Thyroid gland (tissue), 4 donors: ENCODE data around the gene DCDC1. TPM values are rescaled to one million over a fixed set of nuclear protein-coding genes. Genes with fewer than 3 reads are reported as not detected.

Experiments used
- DNase-seq, 2 donors: peaks; one replicate each; pipeline ENCODE4 v3.0.0-alpha.2; 2019
- H3K27ac ChIP-seq, 3 donors: fragments of 200-600 bp; sonication (generic); 1 replicate in 2 of 3; 2 replicates in 1 of 3; pipeline ENCODE4 v1.5.1; 2016 to 2019; ENCODE audit warnings: mild to moderate bottlenecking in 1 of 3, moderate library complexity in 1 of 3
- H3K27me3 ChIP-seq: fragments of 200-600 bp; sonication (generic); one replicate; pipeline ENCODE4 v1.5.1; 2019
- H3K36me3 ChIP-seq, 2 donors: fragments of 200-600 bp; sonication (generic); one replicate each; pipeline ENCODE4 v1.5.1; 2016 to 2019
- H3K4me1 ChIP-seq, 2 donors: fragments of 200-600 bp; sonication (generic); one replicate each; pipeline ENCODE4 v1.5.1; 2017 to 2019
- H3K4me3 ChIP-seq, 3 donors: fragments of 200-600 bp; sonication (generic); replicated peaks in 1 of 3; 1 replicate in 2 of 3; 2 replicates in 1 of 3; pipeline ENCODE4 v1.5.1; 2016; ENCODE audit warnings: mild to moderate bottlenecking in 1 of 3
- H3K9me3 ChIP-seq: fragments of 200-600 bp; sonication (generic); one replicate; pipeline ENCODE4 v1.5.1; 2017
- POLR2A ChIP-seq, 2 donors: fragments of 450-650 bp; IDR thresholded peaks; one replicate each; pipeline ENCODE4 v1.6.1; 2017; ENCODE audit warnings: antibody characterized with exemption in 2 of 2, mild to moderate bottlenecking in 2 of 2, moderate library complexity in 1 of 2
- WGBS, 2 donors: methylation state at CpG; one replicate each; pipeline ENCODE4 v1.1.5; 2017; 5-methylcytosine and 5-hydroxymethylcytosine counted together
- intact Hi-C: fragments of 100-400 bp; cut with DNase I; formaldehyde crosslinking; loops from one replicate; pipeline ENCODE4 v1.15.1; 2023
- total RNA-seq, 4 donors: library from RNA; depleted of rRNA; stranded (reverse); fragments of >200 nt; gene quantifications; one replicate each; pipeline ENCODE4 v1.2.3, GENCODE V29; 2016
- TF ChIP-seq, protein P1 (sequence below), 6 experiments: fragments of 200-600 bp in 3 of 6; fragments of 450-650 bp in 3 of 6; sonication (generic) in 3 of 6; IDR thresholded peaks; one replicate each; pipeline ENCODE4 v1.5.1; 2016 to 2019; ENCODE audit warnings: antibody characterized with exemption in 6 of 6, mild to moderate bottlenecking in 2 of 6, inconsistent platforms in 1 of 6, moderate library complexity in 1 of 6

DCDC1 gene
- total RNA-seq, 4 donors from 2014 or later: 4.4 to 17.2 (median 9.9) TPM

DNA sequence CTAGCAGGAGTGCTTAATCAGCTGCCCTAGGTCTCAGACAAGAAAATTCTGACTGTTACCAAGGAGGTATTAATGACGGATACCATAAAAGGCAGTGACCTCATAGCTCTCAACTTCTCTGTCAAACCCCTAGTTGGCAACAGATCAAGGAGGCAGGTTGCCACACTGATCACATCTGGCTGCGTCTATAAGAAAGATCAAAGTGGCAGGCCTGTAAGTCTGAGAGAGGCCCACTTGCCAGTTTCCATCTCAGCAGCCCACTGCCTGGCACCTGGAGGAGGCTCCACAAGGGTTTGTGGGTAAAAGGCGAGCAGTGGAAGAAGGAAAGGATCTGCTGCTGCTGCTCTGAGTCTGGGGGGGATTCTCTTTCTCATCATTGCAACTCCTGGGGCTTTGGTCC lies 543.8 kb downstream of the DCDC1 start:
- Histone ChIP-seq H3K4me1 (no peaks in the 10 kb centered on the region), H3K9me3 (no peaks in the 10 kb centered on the region), H3K4me3 (no peak overlapping the region), H3K27ac (no peak overlapping the region), H3K27me3 (no peaks in the 10 kb centered on the region), H3K36me3 (no peaks in the 10 kb centered on the region)
- DNase-seq: no peak
- TF ChIP-seq, protein P1, sequence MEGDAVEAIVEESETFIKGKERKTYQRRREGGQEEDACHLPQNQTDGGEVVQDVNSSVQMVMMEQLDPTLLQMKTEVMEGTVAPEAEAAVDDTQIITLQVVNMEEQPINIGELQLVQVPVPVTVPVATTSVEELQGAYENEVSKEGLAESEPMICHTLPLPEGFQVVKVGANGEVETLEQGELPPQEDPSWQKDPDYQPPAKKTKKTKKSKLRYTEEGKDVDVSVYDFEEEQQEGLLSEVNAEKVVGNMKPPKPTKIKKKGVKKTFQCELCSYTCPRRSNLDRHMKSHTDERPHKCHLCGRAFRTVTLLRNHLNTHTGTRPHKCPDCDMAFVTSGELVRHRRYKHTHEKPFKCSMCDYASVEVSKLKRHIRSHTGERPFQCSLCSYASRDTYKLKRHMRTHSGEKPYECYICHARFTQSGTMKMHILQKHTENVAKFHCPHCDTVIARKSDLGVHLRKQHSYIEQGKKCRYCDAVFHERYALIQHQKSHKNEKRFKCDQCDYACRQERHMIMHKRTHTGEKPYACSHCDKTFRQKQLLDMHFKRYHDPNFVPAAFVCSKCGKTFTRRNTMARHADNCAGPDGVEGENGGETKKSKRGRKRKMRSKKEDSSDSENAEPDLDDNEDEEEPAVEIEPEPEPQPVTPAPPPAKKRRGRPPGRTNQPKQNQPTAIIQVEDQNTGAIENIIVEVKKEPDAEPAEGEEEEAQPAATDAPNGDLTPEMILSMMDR (IDR thresholded peaks at IDR 0.05): no peak
- TF ChIP-seq POLR2A (IDR thresholded peaks at IDR 0.05): no peak
- WGBS, 2 donors: 83 to 86% methylated on average over 3 of the region's 3 CpGs
- intact Hi-C loops: no loop called here

DNA sequence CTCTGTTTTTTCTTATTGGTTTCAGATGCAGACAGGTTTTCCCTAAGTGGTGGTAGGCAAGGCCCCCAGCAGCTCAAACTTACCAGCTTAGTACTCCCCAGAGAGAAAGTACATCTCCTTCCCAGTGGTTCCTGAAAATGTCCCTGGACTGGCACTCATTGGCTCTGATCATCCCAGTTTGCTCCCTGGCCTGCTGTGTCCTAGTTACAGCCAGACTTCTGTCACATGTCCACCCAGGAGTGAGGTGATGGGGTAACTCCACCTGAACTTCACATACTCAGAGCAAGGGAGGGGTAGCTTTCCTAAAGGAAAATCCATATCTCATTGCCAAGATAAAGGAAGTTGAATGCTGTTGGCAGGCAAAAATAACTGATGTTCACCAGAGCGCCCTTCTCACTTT lies 546.4 kb downstream of the DCDC1 start:
- 97 to 100% methylated on average over 1 of the region's 1 CpG for WGBS, 2 donors
- H3K27ac ChIP-seq: no peak overlapping the region

DNA sequence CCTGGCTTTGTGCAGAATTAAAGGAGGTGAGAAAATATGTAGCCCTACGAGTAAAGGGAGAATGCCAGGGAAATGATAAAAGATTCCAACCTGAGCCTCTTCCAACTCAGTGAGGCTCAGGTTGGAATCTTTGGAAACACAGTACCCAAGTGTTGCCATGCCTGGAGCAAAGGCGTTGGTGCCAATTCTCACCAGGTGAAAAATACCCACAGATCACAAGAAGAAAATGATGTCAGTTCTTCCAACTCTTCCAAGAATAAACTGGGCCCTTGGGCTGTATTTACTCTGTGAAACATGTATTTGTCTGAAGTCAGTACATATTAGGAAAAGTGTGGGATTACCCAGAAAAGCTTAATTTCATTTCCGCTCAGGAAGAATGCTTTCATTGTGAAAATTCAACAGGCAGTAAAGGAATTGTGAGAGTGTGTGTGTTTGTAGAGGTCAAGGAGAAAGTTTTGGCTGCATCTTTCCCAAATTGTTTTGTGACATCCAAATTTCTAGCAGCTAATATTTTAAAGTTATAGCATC lies 548.0 kb downstream of the DCDC1 start:
- intact Hi-C loops: no loop called here
- TF ChIP-seq, protein P1 (IDR thresholded peaks at IDR 0.05): no peak
- TF ChIP-seq POLR2A (IDR thresholded peaks at IDR 0.05): no peak
- H3K4me1 ChIP-seq: peaks cover 0 to 11% of the 10 kb centered on the region in 2 donors
- H3K27me3 ChIP-seq: no peaks in the 10 kb centered on the region
- H3K36me3 ChIP-seq: no peaks in the 10 kb centered on the region
- 87 to 94% methylated on average over 3 of the region's 3 CpGs for WGBS, 2 donors
- no peak overlapping the region for H3K27ac ChIP-seq
- DNase-seq: no peak
- H3K9me3 ChIP-seq: no peaks in the 10 kb centered on the region
- H3K4me3 ChIP-seq: no peak overlapping the region

More for the DNA sequence above, 546.4 kb downstream of the DCDC1 start:
- no peak for DNase-seq
- TF ChIP-seq, protein P1 (IDR thresholded peaks at IDR 0.05): no peak
- TF ChIP-seq POLR2A (IDR thresholded peaks at IDR 0.05): no peak
- intact Hi-C loops: no loop called here
- H3K4me3 ChIP-seq: no peak overlapping the region
- H3K9me3 ChIP-seq: no peaks in the 10 kb centered on the region
- H3K4me1 ChIP-seq: peaks cover 0 to 11% of the 10 kb centered on the region in 2 donors
- no peaks in the 10 kb centered on the region for H3K27me3 ChIP-seq
- no peaks in the 10 kb centered on the region for H3K36me3 ChIP-seq

DNA sequence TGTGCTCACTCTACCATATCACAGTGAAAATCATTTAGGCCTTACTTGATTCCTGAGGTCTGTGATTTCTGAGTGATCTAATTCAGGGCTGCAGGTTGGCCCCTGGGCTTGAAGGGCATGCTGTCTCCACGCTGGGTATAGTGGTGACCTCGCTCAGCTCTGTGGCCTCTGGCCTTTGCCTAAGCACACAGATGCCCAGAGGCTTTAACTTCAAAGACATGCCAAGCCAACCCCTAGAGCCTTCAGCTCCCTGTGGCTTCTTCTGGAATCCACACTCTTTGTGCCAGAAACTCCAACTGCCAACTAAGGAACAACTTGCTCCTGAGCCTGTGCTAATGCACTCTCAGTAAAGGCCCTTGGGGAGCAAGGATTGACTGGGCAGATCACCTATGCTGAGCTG lies 550.8 kb downstream of the DCDC1 start:
- H3K27ac ChIP-seq: peak overlapping the region in 1 of 3 donors; percentile 53
- H3K4me3 ChIP-seq: no peak overlapping the region
- DNase-seq: peak in 1 of 2 donors; percentile 14
- intact Hi-C loops: no loop called here
- H3K27me3 ChIP-seq: no peaks in the 10 kb centered on the region
- no peaks in the 10 kb centered on the region for H3K9me3 ChIP-seq
- no peaks in the 10 kb centered on the region for H3K36me3 ChIP-seq
- TF ChIP-seq, protein P1 (IDR thresholded peaks at IDR 0.05): no peak
- no peak for TF ChIP-seq POLR2A (IDR thresholded peaks at IDR 0.05)
- H3K4me1 ChIP-seq: peaks cover 0 to 11% of the 10 kb centered on the region in 2 donors
- WGBS, 2 donors: 57 to 71% methylated on average over 2 of the region's 2 CpGs

DNA sequence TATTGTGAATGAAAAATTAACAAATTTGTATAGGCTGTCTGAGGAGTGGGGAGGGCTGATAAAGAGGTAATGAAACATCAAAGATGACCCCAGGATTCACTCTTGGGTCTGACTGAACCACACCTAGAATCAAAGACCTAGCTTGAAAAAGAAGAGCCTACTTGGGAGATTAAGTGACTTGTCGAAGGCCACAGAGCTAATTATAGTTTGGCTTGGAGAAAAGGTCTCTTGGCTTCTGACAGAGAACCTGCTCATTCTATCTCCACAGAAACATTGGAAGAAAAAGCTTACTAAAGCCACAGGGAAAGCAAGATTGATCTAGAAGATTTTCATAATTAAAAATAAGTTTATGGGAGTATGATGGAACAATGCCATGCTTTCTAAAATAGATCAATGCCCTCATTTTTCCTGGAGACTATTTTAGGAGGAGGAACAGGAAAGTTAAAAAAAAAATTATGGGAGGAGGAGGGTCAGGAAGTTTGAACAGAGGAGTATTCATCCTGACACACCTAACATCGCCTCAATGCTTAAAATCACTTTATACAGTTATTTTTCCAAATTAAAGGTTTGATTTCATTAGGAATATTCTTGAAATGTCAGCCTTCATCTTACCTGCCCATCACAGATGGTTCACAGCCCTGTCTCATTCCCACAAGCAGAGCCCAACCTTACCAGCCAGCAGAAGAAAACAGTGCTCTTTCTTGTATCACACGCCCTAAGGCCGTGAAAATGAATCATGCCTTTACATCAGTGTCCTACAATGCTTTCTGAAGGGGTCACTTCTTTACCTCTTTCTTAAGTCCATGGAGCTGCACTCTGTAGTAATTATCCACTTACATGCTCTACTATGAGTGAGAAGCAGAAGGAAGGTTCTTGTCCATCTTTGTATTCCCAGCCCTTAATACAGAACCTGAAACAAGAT lies 552.3 kb downstream of the DCDC1 start:
- WGBS, 2 donors: 45 to 64% methylated on average over 4 of the region's 4 CpGs
- H3K27ac ChIP-seq: no peak overlapping the region

More for the DNA sequence above, 552.3 kb downstream of the DCDC1 start:
- TF ChIP-seq POLR2A (IDR thresholded peaks at IDR 0.05): no peak
- TF ChIP-seq, protein P1 (IDR thresholded peaks at IDR 0.05): no peak
- Histone ChIP-seq H3K4me3 (no peak overlapping the region), H3K9me3 (no peaks in the 10 kb centered on the region), H3K36me3 (no peaks in the 10 kb centered on the region), H3K27me3 (no peaks in the 10 kb centered on the region), H3K4me1 (peaks cover 0 to 11% of the 10 kb centered on the region in 2 donors)
- intact Hi-C loops: no loop called here
- no peak for DNase-seq
